Epithelial cell of proximal tubule (primary cell): ENCODE results near the gene MYOZ1. TPM values are rescaled to one million over a fixed set of nuclear protein-coding genes. Genes with fewer than 3 reads are reported as not detected.

Experiments
- DNase-seq: peaks from one replicate; pipeline ENCODE4 v3.0.0-alpha.2; 2011; ENCODE audit warnings: low read depth
- H3K4me3 ChIP-seq: 2 replicates; pipeline ENCODE4 v1.5.1; 2011; ENCODE audit warnings: low read depth, mild to moderate bottlenecking, low read length
- CTCF ChIP-seq: conservative IDR thresholded peaks from 2 replicates; pipeline ENCODE4 v1.5.1; 2012; ENCODE audit warnings: low read depth, mild to moderate bottlenecking, low read length
- total RNA-seq: library from RNA; depleted of rRNA; stranded (reverse); fragments of >200 nt; gene quantifications from 2 replicates; pipeline ENCODE4 v1.2.3, GENCODE V29; 2015

Gene MYOZ1
- total RNA-seq, 1 donor from 2014 or later = 1.1 TPM

- no peak for TF ChIP-seq CTCF
- DNase-seq = no peak
- no peak overlapping the region for H3K4me3 ChIP-seq
These were observed 7.9 kb upstream of the MYOZ1 start for GRCh38 chr10:73648975-73649829.

GRCh38 chr10:73647875-73648651 lies 6.8 kb upstream of the MYOZ1 start:
- peak overlapping the region; percentile 64 for H3K4me3 ChIP-seq
- no peak for DNase-seq
- no peak for TF ChIP-seq CTCF

GRCh38 chr10:73647211-73647874 lies 6.1 kb upstream of the MYOZ1 start:
- TF ChIP-seq CTCF = no peak
- no peak for DNase-seq
- H3K4me3 ChIP-seq = peak overlapping the region; percentile 64

GRCh38 chr10:73646598-73647041 lies 5.3 kb upstream of the MYOZ1 start:
- no peak for DNase-seq

GRCh38 chr10:73645251-73645650 lies 4.0 kb upstream of the MYOZ1 start:
- no peak for TF ChIP-seq CTCF
- H3K4me3 ChIP-seq = no peak overlapping the region
- no peak for DNase-seq

More at GRCh38 chr10:73646598-73647041, 5.3 kb upstream of the MYOZ1 start:
- no peak for TF ChIP-seq CTCF
- H3K4me3 ChIP-seq = no peak overlapping the region

- DNase-seq = no peak
- H3K4me3 ChIP-seq = no peak overlapping the region
- no peak for TF ChIP-seq CTCF
These were observed 3.5 kb upstream of the MYOZ1 start for GRCh38 chr10:73644767-73645166.
